HG02610 (cell line): Measurements from ENCODE around the gene PLEKHA1.

Experiments used
- ATAC-seq: cut with Tn5 transposase; IDR thresholded peaks from one replicate; pipeline ENCODE4 v1.9.1; 2021; ENCODE audit warnings: mild to moderate bottlenecking, moderate library complexity; ENCODE audit not compliant: unreplicated experiment

PLEKHA1 gene

GRCh38 chr10:122375679-122376160 is 1.2 kb downstream of the PLEKHA1 start:
- ATAC-seq, result no peak

- ATAC-seq, result no peak
Observed at GRCh38 chr10:122376364-122376961, 2.0 kb downstream of the PLEKHA1 start.

- no peak for ATAC-seq
Observed at GRCh38 chr10:122379041-122379440, 4.5 kb downstream of the PLEKHA1 start.

GRCh38 chr10:122379537-122379936 is 5.0 kb downstream of the PLEKHA1 start:
- ATAC-seq, result no peak

- no peak for ATAC-seq
Observed at GRCh38 chr10:122380703-122381102, 6.2 kb downstream of the PLEKHA1 start.

GRCh38 chr10:122381680-122382079 is 7.2 kb downstream of the PLEKHA1 start:
- no peak for ATAC-seq

GRCh38 chr10:122386514-122386913 is 12.0 kb downstream of the PLEKHA1 start:
- no peak for ATAC-seq

GRCh38 chr10:122387572-122387971 is 13.1 kb downstream of the PLEKHA1 start:
- ATAC-seq, result no peak

- ATAC-seq, result no peak
Observed at GRCh38 chr10:122388287-122388997, 13.9 kb downstream of the PLEKHA1 start.

- peak; percentile 70 for ATAC-seq
Observed at GRCh38 chr10:122390271-122390670, 15.8 kb downstream of the PLEKHA1 start.

GRCh38 chr10:122390679-122391078 is 16.2 kb downstream of the PLEKHA1 start:
- ATAC-seq, result no peak

- no peak for ATAC-seq
Observed at GRCh38 chr10:122391875-122392274, 17.4 kb downstream of the PLEKHA1 start.

GRCh38 chr10:122392835-122393234 is 18.3 kb downstream of the PLEKHA1 start:
- no peak for ATAC-seq

GRCh38 chr10:122393288-122393687 is 18.8 kb downstream of the PLEKHA1 start:
- ATAC-seq, result no peak

- ATAC-seq, result no peak
Observed at GRCh38 chr10:122402548-122403131, 28.1 kb downstream of the PLEKHA1 start.

- ATAC-seq, result no peak
Observed at GRCh38 chr10:122404576-122404975, 30.1 kb downstream of the PLEKHA1 start.

- ATAC-seq, result no peak
Observed at GRCh38 chr10:122407375-122408125, 33.0 kb downstream of the PLEKHA1 start.

- ATAC-seq, result no peak
Observed at GRCh38 chr10:122413327-122413726, 38.8 kb downstream of the PLEKHA1 start.

GRCh38 chr10:122417667-122418066 is 43.2 kb downstream of the PLEKHA1 start:
- no peak for ATAC-seq

- ATAC-seq, result no peak
Observed at GRCh38 chr10:122419016-122419415, 44.5 kb downstream of the PLEKHA1 start.

- ATAC-seq, result no peak
Observed at GRCh38 chr10:122419876-122420623, 45.5 kb downstream of the PLEKHA1 start.
